ENCODE results near the gene ZBTB40.

ZBTB40 gene

DNA sequence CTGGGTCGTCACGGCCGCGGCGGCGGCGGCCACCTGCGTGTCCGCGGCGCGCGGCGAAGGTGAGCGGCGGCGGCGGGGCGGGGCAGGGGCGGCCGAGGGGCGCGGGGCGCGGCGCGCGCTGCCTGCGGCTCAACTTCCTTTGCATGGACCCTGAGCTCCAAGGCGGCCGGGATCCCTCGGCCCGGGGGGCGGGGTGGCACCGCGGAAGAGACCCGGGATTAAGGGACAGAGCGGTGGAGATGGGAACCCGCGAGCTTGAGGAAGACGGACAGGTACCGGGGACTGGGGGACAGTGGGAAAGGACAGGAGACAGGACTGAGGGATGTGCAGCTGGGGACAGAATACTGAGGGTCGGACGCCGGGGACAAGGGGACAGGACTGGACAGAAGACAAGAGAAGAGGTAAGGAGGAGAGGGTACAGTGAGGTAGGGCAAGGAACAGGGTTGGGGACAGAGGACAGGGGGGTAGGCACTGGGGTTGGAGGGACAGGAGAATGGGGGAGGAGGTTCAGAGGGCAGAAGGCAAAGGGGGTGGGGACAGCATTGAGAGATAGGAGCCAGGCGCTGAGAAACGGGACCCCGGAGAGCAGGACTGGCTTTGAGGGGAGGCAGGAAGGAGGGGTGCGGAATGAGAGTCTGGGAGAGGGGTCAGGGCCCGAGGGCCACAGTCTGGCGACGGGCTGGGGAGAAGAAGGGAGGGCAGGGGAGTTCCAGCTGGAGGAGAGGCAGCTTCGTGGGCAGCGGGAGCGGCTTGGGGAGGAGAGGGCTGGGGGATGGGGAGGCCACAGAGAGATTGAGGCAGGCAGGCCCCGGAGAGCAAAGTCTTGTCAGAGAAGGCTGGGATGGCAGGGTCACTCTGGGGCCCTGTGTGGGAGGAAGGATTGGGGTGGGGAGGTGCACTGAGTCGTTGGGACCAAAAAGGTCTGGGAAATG lies 112.3 kb downstream of the ZBTB40 start:
- no peak for DNase-seq

DNA sequence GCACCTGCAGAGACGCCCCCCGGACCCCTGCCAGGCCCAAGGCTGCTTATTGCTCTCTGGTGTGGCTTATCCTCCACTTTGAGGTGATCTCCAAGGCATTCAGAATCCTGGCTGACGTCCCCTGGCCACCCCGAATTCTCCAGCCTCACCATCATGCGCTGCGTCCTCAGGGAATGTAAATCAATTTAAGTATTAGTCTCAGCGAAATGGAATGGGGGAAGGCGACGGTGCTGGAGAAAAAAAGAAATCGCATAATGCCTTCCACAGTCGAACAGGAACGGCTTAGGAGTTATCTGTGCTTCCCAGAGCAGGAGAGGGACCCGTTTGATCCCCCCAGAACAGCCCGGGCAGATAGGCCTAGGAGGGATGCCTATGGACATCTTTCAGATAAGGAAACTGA lies 114.5 kb downstream of the ZBTB40 start:
- no peak for DNase-seq

DNA sequence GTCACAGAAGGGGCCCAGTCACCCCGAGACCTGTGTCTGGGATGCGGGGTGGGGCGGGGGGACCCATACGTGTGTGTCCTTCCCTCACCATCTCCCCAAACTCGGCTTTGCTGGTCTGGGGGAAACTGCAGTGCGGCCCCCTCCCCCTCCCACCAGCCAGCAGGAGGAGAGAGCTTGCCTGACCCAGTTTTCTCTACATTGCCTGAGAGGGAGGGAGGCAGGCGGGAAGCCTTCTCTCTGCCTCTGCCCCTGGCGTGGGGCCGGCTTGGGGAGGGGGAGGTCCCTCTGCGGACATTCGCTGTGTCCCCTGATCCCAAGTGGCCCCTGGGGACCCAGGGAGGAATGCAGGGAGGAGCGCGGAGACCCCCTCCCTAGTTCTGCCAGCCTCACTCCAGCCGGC lies 115.5 kb downstream of the ZBTB40 start:
- no peak for DNase-seq

DNA sequence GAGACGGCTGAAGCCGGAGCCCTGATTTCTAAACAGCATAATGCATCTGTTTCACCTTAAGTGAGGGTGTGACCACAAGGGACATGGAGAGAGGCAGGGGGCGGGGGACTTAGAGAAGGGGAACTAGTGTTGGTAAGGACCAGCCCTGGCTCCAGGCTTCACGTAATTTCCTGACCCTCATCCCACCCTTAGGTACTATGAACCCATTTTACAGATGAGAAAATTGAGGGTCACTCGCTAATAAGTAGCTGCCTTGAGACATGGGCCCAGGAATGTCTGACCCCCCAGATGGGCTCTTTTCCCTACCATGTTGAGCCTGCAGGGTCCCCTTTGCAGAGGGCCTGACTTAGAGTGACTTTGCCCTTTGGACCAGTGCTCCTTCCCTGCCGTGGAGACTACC lies 116.3 kb downstream of the ZBTB40 start:
- DNase-seq = no peak

DNA sequence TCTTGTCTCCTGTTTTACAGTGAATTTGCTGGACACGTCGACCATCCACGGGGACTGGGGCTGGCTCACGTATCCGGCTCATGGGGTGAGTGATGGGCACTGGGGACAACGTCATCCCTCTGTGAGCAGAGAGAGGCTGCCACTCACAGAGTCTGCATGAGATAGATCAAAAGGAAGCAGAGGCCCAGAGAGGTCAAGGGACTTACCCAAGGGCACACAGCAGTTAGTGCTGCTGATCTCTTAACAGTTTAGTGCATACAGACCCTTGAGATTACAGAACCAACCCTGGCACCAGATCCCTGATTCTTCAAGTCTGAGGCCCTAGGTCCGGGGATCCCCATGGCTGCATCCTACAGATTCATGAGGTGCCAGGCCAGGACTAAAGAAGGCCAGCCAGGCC lies 117.6 kb downstream of the ZBTB40 start:
- no peak for DNase-seq

- DNase-seq = no peak
Observed at GRCh38 chr1:22570140-22570909, 118.7 kb downstream of the ZBTB40 start.

- no peak for DNase-seq
Observed at GRCh38 chr1:22572818-22573217, 121.2 kb downstream of the ZBTB40 start.

GRCh38 chr1:22573237-22573636 lies 121.6 kb downstream of the ZBTB40 start:
- no peak for DNase-seq

- DNase-seq = no peak
Observed at GRCh38 chr1:22575532-22576149, 124.0 kb downstream of the ZBTB40 start.

GRCh38 chr1:22576150-22576544 lies 124.5 kb downstream of the ZBTB40 start:
- DNase-seq = no peak

DNA sequence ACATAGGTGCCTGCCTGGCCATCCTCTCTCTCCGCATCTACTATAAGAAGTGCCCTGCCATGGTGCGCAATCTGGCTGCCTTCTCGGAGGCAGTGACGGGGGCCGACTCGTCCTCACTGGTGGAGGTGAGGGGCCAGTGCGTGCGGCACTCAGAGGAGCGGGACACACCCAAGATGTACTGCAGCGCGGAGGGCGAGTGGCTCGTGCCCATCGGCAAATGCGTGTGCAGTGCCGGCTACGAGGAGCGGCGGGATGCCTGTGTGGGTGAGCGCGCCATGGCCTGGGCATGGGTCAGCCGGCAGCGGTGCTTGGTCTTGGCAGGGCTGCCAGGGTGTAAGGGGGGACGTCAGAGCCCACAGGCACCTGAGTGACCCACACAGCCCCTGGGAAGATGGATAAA lies 125.0 kb downstream of the ZBTB40 start:
- DNase-seq = no peak

- DNase-seq = no peak
Observed at GRCh38 chr1:22578732-22579361, 127.2 kb downstream of the ZBTB40 start.

DNA sequence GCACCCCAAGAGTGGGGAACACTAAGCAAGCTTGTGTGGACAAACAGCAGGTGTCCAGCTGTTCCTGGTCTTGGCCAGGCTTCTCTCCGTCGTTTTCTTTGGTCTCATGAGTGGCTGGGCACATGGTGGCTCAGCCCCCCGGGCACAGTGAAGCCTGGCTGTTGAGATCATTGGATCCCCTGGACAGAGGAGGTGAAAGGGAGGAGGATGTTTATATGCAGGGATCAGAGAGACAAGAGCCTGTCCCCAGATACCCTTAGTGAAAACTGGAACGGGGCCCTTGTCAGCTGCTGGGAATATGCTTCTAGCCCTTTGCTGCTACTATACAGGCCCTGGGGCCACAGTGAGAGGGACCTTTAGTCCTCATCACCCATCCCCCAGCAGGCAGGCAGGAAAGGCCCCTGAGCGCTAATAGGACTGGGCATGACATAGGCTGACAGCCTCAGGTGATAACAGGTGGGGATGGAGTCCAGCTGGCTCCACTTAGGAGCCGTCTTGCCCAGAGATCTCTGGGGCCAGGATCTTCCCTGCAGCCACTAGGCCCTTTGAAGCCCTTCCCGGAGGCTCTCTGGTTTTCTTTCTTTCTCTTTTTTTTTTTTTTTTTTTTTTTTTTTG lies 128.0 kb downstream of the ZBTB40 start:
- no peak for DNase-seq
